ENCODE measurements around the gene FAM13A.

DNA sequence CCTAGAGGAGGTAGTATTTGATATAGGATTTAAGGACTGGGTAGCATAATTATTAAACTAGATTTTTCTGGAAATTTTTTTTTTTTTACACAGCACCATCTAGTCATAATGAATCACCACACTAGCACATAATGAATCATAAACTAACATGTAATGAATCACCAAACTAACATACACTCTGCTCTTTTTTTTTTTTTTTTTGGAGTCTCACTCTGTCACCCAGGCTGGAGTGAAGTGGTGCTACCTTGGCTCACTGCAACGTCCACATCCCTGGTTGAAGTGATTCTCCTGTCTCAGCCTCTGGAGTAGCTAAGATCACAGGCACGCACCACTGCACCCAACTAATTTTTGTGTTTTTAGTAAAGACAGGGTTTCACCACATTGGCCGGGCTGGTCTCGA is 92.5 kb downstream of the FAM13A start:
- TF ChIP-seq, protein P1, sequence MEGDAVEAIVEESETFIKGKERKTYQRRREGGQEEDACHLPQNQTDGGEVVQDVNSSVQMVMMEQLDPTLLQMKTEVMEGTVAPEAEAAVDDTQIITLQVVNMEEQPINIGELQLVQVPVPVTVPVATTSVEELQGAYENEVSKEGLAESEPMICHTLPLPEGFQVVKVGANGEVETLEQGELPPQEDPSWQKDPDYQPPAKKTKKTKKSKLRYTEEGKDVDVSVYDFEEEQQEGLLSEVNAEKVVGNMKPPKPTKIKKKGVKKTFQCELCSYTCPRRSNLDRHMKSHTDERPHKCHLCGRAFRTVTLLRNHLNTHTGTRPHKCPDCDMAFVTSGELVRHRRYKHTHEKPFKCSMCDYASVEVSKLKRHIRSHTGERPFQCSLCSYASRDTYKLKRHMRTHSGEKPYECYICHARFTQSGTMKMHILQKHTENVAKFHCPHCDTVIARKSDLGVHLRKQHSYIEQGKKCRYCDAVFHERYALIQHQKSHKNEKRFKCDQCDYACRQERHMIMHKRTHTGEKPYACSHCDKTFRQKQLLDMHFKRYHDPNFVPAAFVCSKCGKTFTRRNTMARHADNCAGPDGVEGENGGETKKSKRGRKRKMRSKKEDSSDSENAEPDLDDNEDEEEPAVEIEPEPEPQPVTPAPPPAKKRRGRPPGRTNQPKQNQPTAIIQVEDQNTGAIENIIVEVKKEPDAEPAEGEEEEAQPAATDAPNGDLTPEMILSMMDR (IDR thresholded peaks at IDR 0.05), result no peak
- TF ChIP-seq POLR2A (IDR thresholded peaks at IDR 0.05), result no peak
